HAP-1 (cell line): ENCODE measurements around the gene ZNF543.

Experiments
- DNase-seq, 2 experiments: peaks; one replicate each; pipeline ENCODE4 v3.0.0-alpha.2; 2016 to 2020; ENCODE audit warnings: low spot score in 2 of 2
- H3K27me3 ChIP-seq: fragments of 250-450 bp; sonication (Bioruptor Pico); 2 replicates; pipeline ENCODE4 v1.5.1; 2020; ENCODE audit warnings: low read depth, mild to moderate bottlenecking, moderate library complexity
- H3K36me3 ChIP-seq: fragments of 250-450 bp; sonication (Bioruptor Pico); replicated peaks from 2 replicates; pipeline ENCODE4 v1.5.1; 2020; ENCODE audit warnings: mild to moderate bottlenecking
- H3K4me1 ChIP-seq: fragments of 250-450 bp; sonication (Bioruptor Pico); 2 replicates; pipeline ENCODE4 v1.5.1; 2020; ENCODE audit warnings: mild to moderate bottlenecking
- H3K4me3 ChIP-seq: fragments of 250-450 bp; sonication (Bioruptor Pico); 2 replicates; pipeline ENCODE4 v1.5.1; 2020; ENCODE audit warnings: mild to moderate bottlenecking, moderate library complexity
- H3K9me3 ChIP-seq: fragments of 250-450 bp; sonication (Bioruptor Pico); 2 replicates; pipeline ENCODE4 v1.5.1; 2020; ENCODE audit warnings: mild to moderate bottlenecking, moderate library complexity
- in situ Hi-C: fragments of 300-500 bp; cut with MboI; formaldehyde crosslinking; loops from 3 replicates; pipeline ENCODE4 v1.14.3; 2020; ENCODE audit warnings: low sequenced_read_pairs, inconsistent platforms, mixed read lengths

Gene ZNF543

GRCh38 chr19:57377498-57378146 lies 57.4 kb downstream of the ZNF543 start:
- DNase-seq, result no peak
- H3K9me3 ChIP-seq, result peaks cover 10% of the 10 kb centered on the region; the same call in 1 of the 2 replicates
- H3K4me3 ChIP-seq, result no peak overlapping the region
- in situ Hi-C loops, result no loop called here
- peaks cover 9% of the 10 kb centered on the region for H3K36me3 ChIP-seq
- H3K4me1 ChIP-seq, result no peaks in the 10 kb centered on the region
- no peaks in the 10 kb centered on the region for H3K27me3 ChIP-seq
